HEK293 (cell line): ENCODE results near the gene SFMBT2.

Experiments used
- CTCF ChIA-PET: fragments of 350-600 bp; formaldehyde crosslinking; extraction: SDS; loops from one replicate; lab custom pipeline; 2021; ENCODE audit warnings: antibody characterized with exemption; lab: Yijun Ruan, JAX
- POLR2A ChIA-PET: fragments of 300-600 bp; formaldehyde crosslinking; extraction: SDS; loops from one replicate; lab custom pipeline; 2020; ENCODE audit warnings: antibody characterized with exemption, inconsistent platforms; lab: Yijun Ruan, JAX
- H3K27ac ChIP-seq: fragments of 200-500 bp; sonication (Bioruptor generic); 2 replicates; pipeline ENCODE4 v1.5.1; 2014; ENCODE audit warnings: low read depth, low read length, control low read depth, inconsistent platforms; ENCODE audit errors: extremely low read depth
- H3K36me3 ChIP-seq, 2 experiments: fragments of 200-500 bp in 1 of 2; sonication (Bioruptor generic) in 1 of 2; 1 replicate in 1 of 2; 2 replicates in 1 of 2; pipeline ENCODE4 v1.5.1; 2014 to 2017; ENCODE audit warnings: inconsistent platforms in 2 of 2, low read length in 2 of 2; ENCODE audit not compliant: control insufficient read depth in 2 of 2, insufficient read depth in 1 of 2
- H3K4me1 ChIP-seq: fragments of 200-500 bp; sonication (Bioruptor generic); 2 replicates; pipeline ENCODE4 v1.5.1; 2014; ENCODE audit warnings: mild to moderate bottlenecking, low read length, inconsistent platforms; ENCODE audit not compliant: control insufficient read depth, insufficient read depth
- H3K4me3 ChIP-seq: 2 replicates; pipeline ENCODE4 v1.5.1; 2011; ENCODE audit warnings: low read depth, mild to moderate bottlenecking, control low read depth, low read length, moderate library complexity
- H3K9me3 ChIP-seq: fragments of 200-500 bp; sonication (Bioruptor generic); 2 replicates; pipeline ENCODE4 v1.5.1; 2014; ENCODE audit warnings: low read depth, low read length, inconsistent platforms; ENCODE audit not compliant: control insufficient read depth, insufficient read depth
- OVOL3 ChIP-seq: fragments of 450-650 bp; formaldehyde crosslinking; IDR thresholded peaks from 2 replicates; pipeline ENCODE4 v1.5.1; 2016; ENCODE audit warnings: missing biosample characterization, missing genetic modification characterization
- PBX3 ChIP-seq: sonication (generic); formaldehyde crosslinking; IDR thresholded peaks from 2 replicates; pipeline ENCODE4 v1.8.1; 2022; ENCODE audit warnings: mild to moderate bottlenecking, moderate library complexity, missing genetic modification reagents
- SP2 ChIP-seq: fragments of 450-650 bp; formaldehyde crosslinking; IDR thresholded peaks from 2 replicates; pipeline ENCODE4 v1.5.1; 2016; ENCODE audit warnings: missing biosample characterization, missing genetic modification characterization
- ZBTB1 ChIP-seq: fragments of 450-650 bp; formaldehyde crosslinking; IDR thresholded peaks from 2 replicates; pipeline ENCODE4 v1.5.1; 2016; ENCODE audit warnings: missing biosample characterization, missing genetic modification characterization
- ZFHX2 ChIP-seq: fragments of 450-650 bp; formaldehyde crosslinking; conservative IDR thresholded peaks from 2 replicates; pipeline ENCODE4 v1.5.1; 2016; ENCODE audit warnings: missing biosample characterization, missing genetic modification characterization
- ZNF114 ChIP-seq: fragments of 450-650 bp; formaldehyde crosslinking; IDR thresholded peaks from 2 replicates; pipeline ENCODE4 v1.5.0; 2017; ENCODE audit warnings: missing biosample characterization, missing genetic modification characterization
- ZNF133 ChIP-seq: fragments of 450-650 bp; formaldehyde crosslinking; IDR thresholded peaks from 2 replicates; pipeline ENCODE4 v1.5.1; 2016; ENCODE audit warnings: missing biosample characterization, missing genetic modification characterization
- ZNF140 ChIP-seq: fragments of 450-650 bp; formaldehyde crosslinking; IDR thresholded peaks from 2 replicates; pipeline ENCODE4 v1.5.1; 2016; ENCODE audit warnings: missing biosample characterization, missing genetic modification characterization
- ZNF146 ChIP-seq: fragments of 450-650 bp; formaldehyde crosslinking; IDR thresholded peaks from 2 replicates; pipeline ENCODE4 v1.5.1; 2016; ENCODE audit warnings: missing biosample characterization, missing genetic modification characterization
- ZNF148 ChIP-seq: fragments of 450-650 bp; formaldehyde crosslinking; IDR thresholded peaks from 2 replicates; pipeline ENCODE4 v1.5.0; 2017; ENCODE audit warnings: missing biosample characterization, missing genetic modification characterization, borderline replicate concordance
- ZNF175 ChIP-seq: fragments of 450-650 bp; formaldehyde crosslinking; IDR thresholded peaks from 2 replicates; pipeline ENCODE4 v1.5.1; 2016; ENCODE audit warnings: missing biosample characterization, missing genetic modification characterization
- ZNF202 ChIP-seq: fragments of 450-650 bp; formaldehyde crosslinking; IDR thresholded peaks from 2 replicates; pipeline ENCODE4 v1.5.1; 2016; ENCODE audit warnings: missing biosample characterization, missing genetic modification characterization, borderline replicate concordance
- ZNF211 ChIP-seq: fragments of 450-650 bp; formaldehyde crosslinking; IDR thresholded peaks from 2 replicates; pipeline ENCODE4 v1.5.1; 2016; ENCODE audit warnings: low read depth, missing biosample characterization, missing genetic modification characterization
- ZNF214 ChIP-seq: fragments of 450-650 bp; formaldehyde crosslinking; IDR thresholded peaks from 2 replicates; pipeline ENCODE4 v1.5.1; 2017; ENCODE audit warnings: missing biosample characterization, mild to moderate bottlenecking, missing genetic modification characterization, borderline replicate concordance
- ZNF311 ChIP-seq: fragments of 450-650 bp; formaldehyde crosslinking; IDR thresholded peaks from 2 replicates; pipeline ENCODE4 v1.5.1; 2017; ENCODE audit warnings: missing biosample characterization, missing genetic modification characterization, borderline replicate concordance
- ZNF341 ChIP-seq: fragments of 450-650 bp; formaldehyde crosslinking; IDR thresholded peaks from 2 replicates; pipeline ENCODE4; 2016; ENCODE audit warnings: low read depth, missing biosample characterization, missing genetic modification characterization
- ZNF350 ChIP-seq: fragments of 450-650 bp; formaldehyde crosslinking; IDR thresholded peaks from 2 replicates; pipeline ENCODE4 v1.5.0; 2017; ENCODE audit warnings: missing biosample characterization, mild to moderate bottlenecking, missing genetic modification characterization
- ZNF426 ChIP-seq: fragments of 450-650 bp; formaldehyde crosslinking; IDR thresholded peaks from 2 replicates; pipeline ENCODE4 v1.5.1; 2017; ENCODE audit warnings: missing biosample characterization, missing genetic modification characterization, mild to moderate bottlenecking, inconsistent platforms, moderate library complexity
- ZNF473 ChIP-seq: fragments of 450-650 bp; formaldehyde crosslinking; IDR thresholded peaks from 2 replicates; pipeline ENCODE4 v1.5.1; 2017; ENCODE audit warnings: missing biosample characterization, missing genetic modification characterization
- ZNF521 ChIP-seq: fragments of 450-650 bp; formaldehyde crosslinking; IDR thresholded peaks from 2 replicates; pipeline ENCODE4 v1.5.1; 2017; ENCODE audit warnings: missing biosample characterization, mild to moderate bottlenecking, missing genetic modification characterization
- ZNF529 ChIP-seq: fragments of 450-650 bp; formaldehyde crosslinking; IDR thresholded peaks from 2 replicates; pipeline ENCODE4 v1.5.1; 2017; ENCODE audit warnings: missing genetic modification characterization, missing biosample characterization; ENCODE audit not compliant: insufficient replicate concordance
- ZNF544 ChIP-seq: fragments of 450-650 bp; formaldehyde crosslinking; IDR thresholded peaks from 2 replicates; pipeline ENCODE4 v1.5.0; 2017; ENCODE audit warnings: missing biosample characterization, missing genetic modification characterization
- ZNF626 ChIP-seq: fragments of 450-650 bp; sonication (Bioruptor Pico); formaldehyde crosslinking; IDR thresholded peaks from 2 replicates; pipeline ENCODE4 v1.5.1; 2018; ENCODE audit warnings: missing biosample characterization, missing genetic modification characterization, inconsistent platforms
- ZNF791 ChIP-seq: fragments of 450-650 bp; formaldehyde crosslinking; IDR thresholded peaks from 2 replicates; pipeline ENCODE4 v1.5.1; 2016; ENCODE audit warnings: missing biosample characterization, missing genetic modification characterization
- ZNF843 ChIP-seq: fragments of 450-650 bp; formaldehyde crosslinking; IDR thresholded peaks from 2 replicates; pipeline ENCODE4 v1.5.1; 2016; ENCODE audit warnings: missing biosample characterization, missing genetic modification characterization
- ZSCAN23 ChIP-seq: fragments of 450-650 bp; formaldehyde crosslinking; IDR thresholded peaks from 2 replicates; pipeline ENCODE4 v1.5.1; 2016; ENCODE audit warnings: missing biosample characterization, missing genetic modification characterization
- ZSCAN30 ChIP-seq: fragments of 450-650 bp; IDR thresholded peaks from 2 replicates; pipeline ENCODE4 v1.5.1; 2018; ENCODE audit warnings: missing biosample characterization, mild to moderate bottlenecking, missing genetic modification characterization, moderate library complexity
- ZSCAN5A ChIP-seq: fragments of 450-650 bp; formaldehyde crosslinking; IDR thresholded peaks from 2 replicates; pipeline ENCODE4 v1.5.1; 2016; ENCODE audit warnings: missing biosample characterization, missing genetic modification characterization

SFMBT2 gene

GRCh38 chr10:7345717-7346116 is 65.1 kb downstream of the SFMBT2 start (continued):
- TF ChIP-seq ZSCAN30 (tag by site-specific recombination) = no peak
- no peak for TF ChIP-seq PBX3
- no peak for TF ChIP-seq ZNF148 (tag by site-specific recombination)
- TF ChIP-seq ZSCAN5A = no peak
- TF ChIP-seq ZBTB1 = no peak
- TF ChIP-seq ZNF843 (tag by site-specific recombination) = no peak
- TF ChIP-seq OVOL3 (tag by site-specific recombination) = no peak
- TF ChIP-seq ZNF341 = no peak
- no peak for TF ChIP-seq ZNF473
- TF ChIP-seq ZNF350 (tag by site-specific recombination) = no peak

- ChIA-PET CTCF (no interaction called here), POLR2A (no interaction called here)
- Histone ChIP-seq H3K4me1 (no peaks in the 10 kb centered on the region), H3K27ac (no peak overlapping the region), H3K9me3 (no peaks in the 10 kb centered on the region), H3K4me3 (no peak overlapping the region), H3K36me3 (peaks cover 5 to 14% of the 10 kb centered on the region in 2 experiments; a peak in 2 of 3 replicates)
- TF ChIP-seq ZNF426 (no peak), ZNF214 (tag by site-specific recombination) (no peak), ZNF521 (tag by site-specific recombination) (no peak), ZNF146 (tag by site-specific recombination) (peak; percentile 87), ZNF133 (tag by site-specific recombination) (no peak), ZNF791 (no peak), ZNF529 (tag by site-specific recombination) (no peak)
Observed at GRCh38 chr10:7343040-7343439, 67.8 kb downstream of the SFMBT2 start.

- POLR2A ChIA-PET = interaction anchor here (0.6 kb wide), 1 partner anchor 29 kb away, joined by 3 read pairs; no protein-coding TSS in a partner anchor
- Histone ChIP-seq H3K4me1 (peaks cover 4% of the 10 kb centered on the region; the same call in 1 of the 2 replicates), H3K27ac (no peak overlapping the region), H3K36me3 (peaks cover 5 to 14% of the 10 kb centered on the region in 2 experiments; a peak in 2 of 3 replicates), H3K9me3 (no peaks in the 10 kb centered on the region), H3K4me3 (no peak overlapping the region)
- CTCF ChIA-PET = interaction anchor here (0.5 to 0.6 kb wide), 2 partner anchors 111 to 737 kb away, joined by 3 read pairs; no protein-coding TSS in a partner anchor
- no peak for TF ChIP-seq ZNF175 (tag by site-specific recombination)
- TF ChIP-seq ZNF140 (tag by site-specific recombination) = no peak
- TF ChIP-seq ZNF626 (tag by site-specific recombination) = no peak
- TF ChIP-seq ZNF311 (tag by site-specific recombination) = no peak
- TF ChIP-seq ZFHX2 (tag by site-specific recombination) = peak; percentile 46
- TF ChIP-seq ZNF114 (tag by site-specific recombination) = no peak
- no peak for TF ChIP-seq ZNF211 (tag by site-specific recombination)
- TF ChIP-seq ZNF544 (tag by site-specific recombination) = no peak
- TF ChIP-seq SP2 (tag by site-specific recombination) = no peak
- no peak for TF ChIP-seq ZNF202 (tag by site-specific recombination)
- no peak for TF ChIP-seq ZSCAN23 (tag by site-specific recombination)
Observed at GRCh38 chr10:7340179-7340874, 70.5 kb downstream of the SFMBT2 start.
